ENCODE data around the gene CYTH3. TPM values are rescaled to one million over a fixed set of nuclear protein-coding genes. Genes with fewer than 3 reads are reported as not detected.
A peak's percentile ranks its signal among the peaks of the same experiment; 100 is the strongest.

CYTH3 gene
- polyA plus RNA-seq, 1 donor (not counting 4 experiments of a cell fraction or from before 2014, with no cell fraction given), result 28.4 TPM

DNA sequence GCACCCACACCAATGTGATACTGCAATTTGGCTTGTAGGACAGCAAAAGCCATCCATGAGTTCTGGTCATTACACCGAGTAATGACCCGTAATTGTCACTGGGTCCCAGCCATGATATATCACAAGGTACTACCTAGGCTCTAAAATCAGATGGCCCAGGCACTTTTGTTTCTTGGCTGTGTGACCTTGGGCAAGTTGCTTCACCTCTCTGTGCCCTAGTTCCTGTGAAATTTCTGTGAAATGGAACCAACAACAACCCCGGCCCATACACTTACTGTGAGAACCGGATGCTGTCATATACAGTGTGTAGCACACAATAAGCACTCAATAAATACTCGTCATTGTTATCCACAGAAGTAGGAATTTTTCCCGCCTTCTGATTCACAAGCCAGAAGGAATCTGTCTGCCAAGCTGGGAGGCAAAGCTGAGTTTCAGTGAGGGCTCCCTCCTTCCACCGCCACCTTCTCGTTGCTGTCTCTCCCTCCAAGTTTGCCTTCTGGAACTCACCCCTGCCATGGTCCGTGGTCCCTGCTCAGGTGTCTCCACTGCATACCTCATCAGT is 6.4 kb upstream of the CYTH3 start:
- DNase-seq (ENCODE audit: low read depth, low spot score), result no peak
- Histone ChIP-seq H3K4me2 (ENCODE audit: control insufficient read depth, extremely low read depth, insufficient read depth, low read depth, low read length) (no peak overlapping the region), H4K20me1 (ENCODE audit: control insufficient read depth, extremely low read depth, insufficient read depth, low read length) (no peaks in the 10 kb centered on the region), H3K9me3 (ENCODE audit: control insufficient read depth, low read depth, low read length) (no peaks in the 10 kb centered on the region), H3K4me1 (ENCODE audit: control insufficient read depth, extremely low read depth, insufficient read depth, low read length) (peaks cover 23% of the 10 kb centered on the region), H3K9ac (ENCODE audit: control insufficient read depth, extremely low read depth, insufficient read depth, low read length) (no peak overlapping the region), H2AFZ (ENCODE audit: control insufficient read depth, low read length) (peak overlapping the region; percentile 12), H3K9me1 (ENCODE audit: control insufficient read depth, extremely low read depth, insufficient read depth, low read length) (no peaks in the 10 kb centered on the region), H3K27me3 (ENCODE audit: control insufficient read depth, extremely low read depth, insufficient read depth, low read length) (no peaks in the 10 kb centered on the region), H3K79me2 (ENCODE audit: control insufficient read depth, insufficient read depth, low read length) (no peaks in the 10 kb centered on the region), H3K27ac (ENCODE audit: control insufficient read depth, insufficient read depth, low read length) (no peak overlapping the region), H3K4me3 (ENCODE audit: control insufficient read depth in 2 of 3, extremely low read depth in 1 of 3, insufficient read depth in 2 of 3, low read depth in 1 of 3, low read length in 3 of 3) (no peak overlapping the region), H3K36me3 (ENCODE audit: control insufficient read depth in 2 of 2, extremely low read depth in 1 of 2, insufficient read depth in 2 of 2, low read length in 2 of 2) (no peaks in the 10 kb centered on the region)
- FAIRE-seq, result no peak
- dilution Hi-C loops (cut with MboI; ENCODE audit: extremely low pct_ligation_motif_present, low sequenced_read_pairs), result no loop called here
- no peak for TF ChIP-seq EZH2 (IDR thresholded peaks at IDR 0.05; ENCODE audit: low read length)

DNA sequence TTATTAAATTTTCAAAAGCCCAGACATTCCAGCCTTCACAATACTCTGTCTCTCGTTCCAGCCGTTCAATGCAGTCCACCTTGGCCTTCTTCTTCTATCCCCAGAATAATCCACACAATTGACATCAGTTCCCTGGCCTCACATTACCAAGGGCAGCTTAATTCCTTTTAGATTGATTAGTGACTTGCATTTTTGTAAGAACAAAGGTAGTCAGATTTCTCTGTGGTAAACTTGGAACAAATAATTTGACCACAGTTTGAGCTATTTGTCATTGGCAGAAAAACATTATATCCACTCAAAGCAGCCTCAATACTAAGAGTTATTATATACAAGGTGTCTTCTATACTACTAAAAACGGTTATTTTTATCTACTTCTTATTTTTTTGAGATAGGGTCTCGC is 5.1 kb upstream of the CYTH3 start:
- no peaks in the 10 kb centered on the region for H3K79me2 ChIP-seq (ENCODE audit: control insufficient read depth, insufficient read depth, low read length)
- no peaks in the 10 kb centered on the region for H4K20me1 ChIP-seq (ENCODE audit: control insufficient read depth, extremely low read depth, insufficient read depth, low read length)
- H3K4me1 ChIP-seq (ENCODE audit: control insufficient read depth, extremely low read depth, insufficient read depth, low read length), result peaks cover 17% of the 10 kb centered on the region
- TF ChIP-seq, protein P1, sequence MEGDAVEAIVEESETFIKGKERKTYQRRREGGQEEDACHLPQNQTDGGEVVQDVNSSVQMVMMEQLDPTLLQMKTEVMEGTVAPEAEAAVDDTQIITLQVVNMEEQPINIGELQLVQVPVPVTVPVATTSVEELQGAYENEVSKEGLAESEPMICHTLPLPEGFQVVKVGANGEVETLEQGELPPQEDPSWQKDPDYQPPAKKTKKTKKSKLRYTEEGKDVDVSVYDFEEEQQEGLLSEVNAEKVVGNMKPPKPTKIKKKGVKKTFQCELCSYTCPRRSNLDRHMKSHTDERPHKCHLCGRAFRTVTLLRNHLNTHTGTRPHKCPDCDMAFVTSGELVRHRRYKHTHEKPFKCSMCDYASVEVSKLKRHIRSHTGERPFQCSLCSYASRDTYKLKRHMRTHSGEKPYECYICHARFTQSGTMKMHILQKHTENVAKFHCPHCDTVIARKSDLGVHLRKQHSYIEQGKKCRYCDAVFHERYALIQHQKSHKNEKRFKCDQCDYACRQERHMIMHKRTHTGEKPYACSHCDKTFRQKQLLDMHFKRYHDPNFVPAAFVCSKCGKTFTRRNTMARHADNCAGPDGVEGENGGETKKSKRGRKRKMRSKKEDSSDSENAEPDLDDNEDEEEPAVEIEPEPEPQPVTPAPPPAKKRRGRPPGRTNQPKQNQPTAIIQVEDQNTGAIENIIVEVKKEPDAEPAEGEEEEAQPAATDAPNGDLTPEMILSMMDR (optimal IDR thresholded peaks at IDR 0.05 in 1 of 3, IDR thresholded peaks at IDR 0.05 in 1 of 3, conservative IDR thresholded peaks at IDR 0.05 in 1 of 3; ENCODE audit: extremely low read depth in 1 of 3, insufficient read depth in 2 of 3, low read length in 3 of 3), result no peak
- TF ChIP-seq EZH2 (IDR thresholded peaks at IDR 0.05; ENCODE audit: low read length), result no peak
- DNase-seq (ENCODE audit: low read depth, low spot score), result no peak
- H2AFZ ChIP-seq (ENCODE audit: control insufficient read depth, low read length), result no peak overlapping the region
- no peak overlapping the region for H3K27ac ChIP-seq (ENCODE audit: control insufficient read depth, insufficient read depth, low read length)
- dilution Hi-C loops (cut with MboI; ENCODE audit: extremely low pct_ligation_motif_present, low sequenced_read_pairs), result no loop called here
- H3K36me3 ChIP-seq (ENCODE audit: control insufficient read depth in 2 of 2, extremely low read depth in 1 of 2, insufficient read depth in 2 of 2, low read length in 2 of 2), result no peaks in the 10 kb centered on the region
- H3K27me3 ChIP-seq (ENCODE audit: control insufficient read depth, extremely low read depth, insufficient read depth, low read length), result no peaks in the 10 kb centered on the region
- no peak overlapping the region for H3K4me3 ChIP-seq (ENCODE audit: control insufficient read depth in 2 of 3, extremely low read depth in 1 of 3, insufficient read depth in 2 of 3, low read depth in 1 of 3, low read length in 3 of 3)
- no peak overlapping the region for H3K9ac ChIP-seq (ENCODE audit: control insufficient read depth, extremely low read depth, insufficient read depth, low read length)
- no peaks in the 10 kb centered on the region for H3K9me1 ChIP-seq (ENCODE audit: control insufficient read depth, extremely low read depth, insufficient read depth, low read length)
- FAIRE-seq, result no peak
- H3K4me2 ChIP-seq (ENCODE audit: control insufficient read depth, extremely low read depth, insufficient read depth, low read depth, low read length), result no peak overlapping the region
- H3K9me3 ChIP-seq (ENCODE audit: control insufficient read depth, low read depth, low read length), result no peaks in the 10 kb centered on the region

DNA sequence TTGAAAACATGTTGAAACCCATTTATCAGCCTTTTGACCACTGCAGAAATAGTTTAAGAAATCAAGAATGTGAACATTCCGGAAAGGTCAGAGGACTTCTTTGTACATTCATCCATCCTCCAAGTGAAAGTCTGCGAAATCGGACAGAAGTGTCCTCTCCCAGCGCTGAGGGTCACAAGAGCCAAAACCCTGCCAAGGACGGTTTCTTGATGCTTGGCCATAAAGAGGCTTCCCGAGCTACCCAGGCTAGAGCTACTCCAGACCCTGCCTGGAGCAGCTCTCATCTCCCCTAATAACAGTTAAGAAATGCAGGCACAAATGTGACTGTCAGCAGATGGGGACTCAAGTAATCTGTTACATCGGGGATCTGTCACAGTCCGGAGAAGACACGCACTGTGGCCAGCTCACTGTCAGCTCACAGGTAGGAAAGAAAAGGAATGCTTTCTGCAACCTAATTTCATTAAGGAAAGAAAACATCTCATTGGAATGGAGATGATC is 4.5 kb upstream of the CYTH3 start:
- H2AFZ ChIP-seq (ENCODE audit: control insufficient read depth, low read length), result no peak overlapping the region
- peaks cover 14% of the 10 kb centered on the region for H3K4me1 ChIP-seq (ENCODE audit: control insufficient read depth, extremely low read depth, insufficient read depth, low read length)
- H3K9ac ChIP-seq (ENCODE audit: control insufficient read depth, extremely low read depth, insufficient read depth, low read length), result no peak overlapping the region
- dilution Hi-C loops (cut with MboI; ENCODE audit: extremely low pct_ligation_motif_present, low sequenced_read_pairs), result no loop called here
- no peak for DNase-seq (ENCODE audit: low read depth, low spot score)
- H3K79me2 ChIP-seq (ENCODE audit: control insufficient read depth, insufficient read depth, low read length), result peaks cover 2% of the 10 kb centered on the region
- TF ChIP-seq, protein P1 (optimal IDR thresholded peaks at IDR 0.05 in 1 of 3, IDR thresholded peaks at IDR 0.05 in 1 of 3, conservative IDR thresholded peaks at IDR 0.05 in 1 of 3; ENCODE audit: extremely low read depth in 1 of 3, insufficient read depth in 2 of 3, low read length in 3 of 3), result no peak
- TF ChIP-seq EZH2 (IDR thresholded peaks at IDR 0.05; ENCODE audit: low read length), result no peak
- no peak overlapping the region for H3K4me3 ChIP-seq (ENCODE audit: control insufficient read depth in 2 of 3, extremely low read depth in 1 of 3, insufficient read depth in 2 of 3, low read depth in 1 of 3, low read length in 3 of 3)
- no peak for FAIRE-seq
- H4K20me1 ChIP-seq (ENCODE audit: control insufficient read depth, extremely low read depth, insufficient read depth, low read length), result no peaks in the 10 kb centered on the region
- no peaks in the 10 kb centered on the region for H3K36me3 ChIP-seq (ENCODE audit: control insufficient read depth in 2 of 2, extremely low read depth in 1 of 2, insufficient read depth in 2 of 2, low read length in 2 of 2)
- H3K4me2 ChIP-seq (ENCODE audit: control insufficient read depth, extremely low read depth, insufficient read depth, low read depth, low read length), result no peak overlapping the region
- no peaks in the 10 kb centered on the region for H3K9me3 ChIP-seq (ENCODE audit: control insufficient read depth, low read depth, low read length)
- H3K27me3 ChIP-seq (ENCODE audit: control insufficient read depth, extremely low read depth, insufficient read depth, low read length), result no peaks in the 10 kb centered on the region
- no peak overlapping the region for H3K27ac ChIP-seq (ENCODE audit: control insufficient read depth, insufficient read depth, low read length)
- no peaks in the 10 kb centered on the region for H3K9me1 ChIP-seq (ENCODE audit: control insufficient read depth, extremely low read depth, insufficient read depth, low read length)
